Liver (tissue), 3 donors: Measurements from ENCODE around the gene BDKRB2.

Experiments used
- CTCF ChIP-seq: fragments of 150-350 bp; IDR thresholded peaks from 2 replicates; pipeline ENCODE4 v1.5.1; 2017; ENCODE audit warnings: improper control_type of control experiment, low read depth, low read length; ENCODE audit not compliant: missing input control
- GABPA ChIP-seq, 2 donors: IDR thresholded peaks in 1 of 2; conservative IDR thresholded peaks in 1 of 2; 2 replicates each; pipeline ENCODE4 v1.6.1; 2016; ENCODE audit warnings: antibody characterized with exemption in 2 of 2, mild to moderate bottlenecking in 1 of 2, moderate library complexity in 1 of 2
- SP1 ChIP-seq: IDR thresholded peaks from 2 replicates; pipeline ENCODE4 v1.6.1; 2018; ENCODE audit warnings: antibody characterized with exemption, mild to moderate bottlenecking
- YY1 ChIP-seq: IDR thresholded peaks from 2 replicates; pipeline ENCODE4 v1.6.1; 2016; ENCODE audit warnings: antibody characterized with exemption, mild to moderate bottlenecking
- donor health status: healthy.
- donor health status: healthy.

- no peak for TF ChIP-seq CTCF
- no peak for TF ChIP-seq YY1
- TF ChIP-seq GABPA (IDR thresholded peaks at IDR 0.05 in 1 of 2, conservative IDR thresholded peaks at IDR 0.05 in 1 of 2) = no peak
- no peak for TF ChIP-seq SP1
Measured at GRCh38 chr14:96212140-96212539, 7.5 kb downstream of the BDKRB2 start.
